ENCODE results near the gene HERPUD1.
"Not testable (repeated sequence)": the region's sequence is repeated elsewhere in the genome, so short reads cannot be mapped to it uniquely, and the experiment has no call there.

DNA sequence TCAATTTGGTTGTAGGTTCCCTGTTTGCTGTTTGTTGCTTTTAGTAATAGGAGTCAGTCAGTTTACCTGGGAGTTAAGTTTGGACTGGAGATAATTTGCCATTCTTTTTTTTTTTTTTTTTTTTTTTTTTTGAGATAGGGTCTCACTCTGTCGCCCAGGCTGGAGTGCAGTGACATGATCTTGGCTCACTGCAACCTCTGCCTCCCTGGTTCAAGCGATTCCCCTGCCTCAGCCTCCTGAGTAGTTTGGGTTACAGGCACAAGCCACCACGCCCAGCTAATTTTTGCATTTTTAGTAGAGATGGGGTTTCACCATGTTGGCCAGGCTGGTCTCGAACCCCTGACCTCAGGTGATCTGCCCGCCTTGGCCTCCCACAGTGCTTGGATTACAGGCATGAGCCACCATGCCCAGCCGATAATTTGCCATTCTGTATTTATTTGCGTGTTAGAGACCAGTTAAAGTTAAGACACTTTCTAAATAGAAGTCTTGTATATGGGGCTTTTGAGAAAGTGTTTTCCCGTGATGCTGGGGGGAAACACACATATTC is 2.7 kb downstream of the HERPUD1 start:
- not testable (repeated sequence) for TF ChIP-seq POLR2A (IDR thresholded peaks at IDR 0.05; ENCODE audit: low read length); GATA1 (IDR thresholded peaks at IDR 0.05; ENCODE audit: low read depth, low read length)
